Breast epithelium (tissue), 4 donors: ENCODE data around the gene PDZRN3. TPM values are rescaled to one million over a fixed set of nuclear protein-coding genes. Genes with fewer than 3 reads are reported as not detected.

Experiments
- DNase-seq, 2 donors: peaks; one replicate each; pipeline ENCODE4 v3.0.0-alpha.2; 2019; ENCODE audit warnings: low spot score in 2 of 2
- H3K27ac ChIP-seq, 2 donors: fragments of 200-600 bp; sonication (generic) in 1 of 2; one replicate each; pipeline ENCODE4 v1.5.1; 2016 to 2019; ENCODE audit warnings: mild to moderate bottlenecking in 1 of 2
- H3K27me3 ChIP-seq, 2 donors: fragments of 200-600 bp; sonication (generic) in 1 of 2; one replicate each; pipeline versions ENCODE4 v1.5.1 to v1.6.0; 2017 to 2019; ENCODE audit warnings: control low read depth in 1 of 2, mild to moderate bottlenecking in 1 of 2
- H3K36me3 ChIP-seq: fragments of 200-600 bp; one replicate; pipeline ENCODE4 v1.5.1; 2019
- H3K4me1 ChIP-seq, 2 donors: fragments of 200-600 bp; sonication (generic); one replicate each; pipeline ENCODE4 v1.5.1; 2016 to 2019; ENCODE audit warnings: control low read depth in 1 of 2
- H3K4me3 ChIP-seq, 3 donors: fragments of 200-600 bp; sonication (generic); 1 replicate in 2 of 3; 2 replicates in 1 of 3; pipeline ENCODE4 v1.5.1; 2016 to 2019; ENCODE audit warnings: mild to moderate bottlenecking in 3 of 3, moderate library complexity in 2 of 3
- H3K9me3 ChIP-seq, 2 donors: fragments of 200-600 bp; sonication (generic) in 1 of 2; one replicate each; pipeline ENCODE4 v1.5.1; 2016 to 2019; ENCODE audit warnings: control low read depth in 1 of 2
- POLR2A ChIP-seq: fragments of 450-650 bp; IDR thresholded peaks from one replicate; pipeline ENCODE4 v1.6.1; 2016; ENCODE audit warnings: antibody characterized with exemption, mild to moderate bottlenecking, moderate library complexity
- POLR2AphosphoS5 ChIP-seq, 3 donors: sonication (generic); formaldehyde crosslinking; IDR thresholded peaks; one replicate each; pipeline ENCODE4 v1.6.1; 2017; ENCODE audit warnings: antibody characterized with exemption in 3 of 3
- intact Hi-C: fragments of 100-400 bp; cut with DNase I; formaldehyde crosslinking; loops from one replicate; pipeline ENCODE4 v1.15.1; 2023; ENCODE audit warnings: low total_unique reads
- total RNA-seq, 3 donors: library from RNA; depleted of rRNA; stranded (reverse); fragments of >200 nt; gene quantifications; one replicate each; pipeline ENCODE4 v1.1.0, GENCODE V29; 2016
- TF ChIP-seq, protein P1 (sequence below), 3 donors: fragments of 450-650 bp; IDR thresholded peaks; one replicate each; pipeline ENCODE4 v1.5.1; 2016 to 2017; ENCODE audit warnings: antibody characterized with exemption in 3 of 3, mild to moderate bottlenecking in 3 of 3, moderate library complexity in 3 of 3

Gene PDZRN3
- total RNA-seq, 3 donors from 2014 or later: 36.0 to 79.6 (median 37.6) TPM

DNA sequence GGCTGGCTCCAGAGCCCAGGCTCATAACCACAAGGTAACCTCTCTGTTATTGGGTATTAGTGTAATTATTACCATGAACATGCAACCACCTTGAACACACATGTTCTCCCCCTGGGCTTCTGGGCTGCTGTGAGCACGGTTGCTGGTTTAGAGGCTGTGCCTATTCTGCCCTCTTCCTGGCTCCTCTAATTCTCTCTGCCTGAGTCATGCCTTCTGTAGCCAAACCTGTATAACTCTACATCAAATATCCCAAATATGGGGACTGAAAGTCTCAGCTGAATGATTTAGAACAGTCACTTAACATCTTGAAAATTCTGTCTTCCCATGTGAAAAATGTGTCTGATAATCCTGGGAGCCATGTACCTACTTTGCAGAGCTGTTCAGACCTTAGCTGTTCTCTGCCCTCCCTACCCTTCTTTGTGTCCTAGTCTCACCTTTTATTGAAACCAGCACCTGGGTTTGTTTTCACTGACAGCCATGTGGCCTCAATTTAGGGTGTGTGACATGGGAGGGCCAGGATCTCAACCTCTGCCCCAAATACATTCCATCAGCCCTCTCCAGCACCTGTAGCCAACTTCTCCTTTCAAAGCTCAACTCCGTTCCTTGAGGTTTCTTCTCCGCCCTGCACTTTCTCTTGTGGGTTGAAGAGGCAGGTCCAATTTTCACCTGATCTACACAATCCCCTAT is 60.7 kb downstream of the PDZRN3 start:
- Histone ChIP-seq H3K4me3 (no peak overlapping the region), H3K27me3 (no peaks in the 10 kb centered on the region), H3K9me3 (no peaks in the 10 kb centered on the region), H3K27ac (peak overlapping the region in 1 of 2 donors; percentile 5), H3K36me3 (no peaks in the 10 kb centered on the region), H3K4me1 (no peaks in the 10 kb centered on the region)
- TF ChIP-seq, protein P1, sequence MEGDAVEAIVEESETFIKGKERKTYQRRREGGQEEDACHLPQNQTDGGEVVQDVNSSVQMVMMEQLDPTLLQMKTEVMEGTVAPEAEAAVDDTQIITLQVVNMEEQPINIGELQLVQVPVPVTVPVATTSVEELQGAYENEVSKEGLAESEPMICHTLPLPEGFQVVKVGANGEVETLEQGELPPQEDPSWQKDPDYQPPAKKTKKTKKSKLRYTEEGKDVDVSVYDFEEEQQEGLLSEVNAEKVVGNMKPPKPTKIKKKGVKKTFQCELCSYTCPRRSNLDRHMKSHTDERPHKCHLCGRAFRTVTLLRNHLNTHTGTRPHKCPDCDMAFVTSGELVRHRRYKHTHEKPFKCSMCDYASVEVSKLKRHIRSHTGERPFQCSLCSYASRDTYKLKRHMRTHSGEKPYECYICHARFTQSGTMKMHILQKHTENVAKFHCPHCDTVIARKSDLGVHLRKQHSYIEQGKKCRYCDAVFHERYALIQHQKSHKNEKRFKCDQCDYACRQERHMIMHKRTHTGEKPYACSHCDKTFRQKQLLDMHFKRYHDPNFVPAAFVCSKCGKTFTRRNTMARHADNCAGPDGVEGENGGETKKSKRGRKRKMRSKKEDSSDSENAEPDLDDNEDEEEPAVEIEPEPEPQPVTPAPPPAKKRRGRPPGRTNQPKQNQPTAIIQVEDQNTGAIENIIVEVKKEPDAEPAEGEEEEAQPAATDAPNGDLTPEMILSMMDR (IDR thresholded peaks at IDR 0.05): no peak
- TF ChIP-seq POLR2A: no peak
- TF ChIP-seq POLR2AphosphoS5 (IDR thresholded peaks at IDR 0.05): no peak
- no peak for DNase-seq
- intact Hi-C loops: loop anchor here (5.0 kb wide), 1 partner anchor 178 kb away; no protein-coding TSS in a partner anchor

DNA sequence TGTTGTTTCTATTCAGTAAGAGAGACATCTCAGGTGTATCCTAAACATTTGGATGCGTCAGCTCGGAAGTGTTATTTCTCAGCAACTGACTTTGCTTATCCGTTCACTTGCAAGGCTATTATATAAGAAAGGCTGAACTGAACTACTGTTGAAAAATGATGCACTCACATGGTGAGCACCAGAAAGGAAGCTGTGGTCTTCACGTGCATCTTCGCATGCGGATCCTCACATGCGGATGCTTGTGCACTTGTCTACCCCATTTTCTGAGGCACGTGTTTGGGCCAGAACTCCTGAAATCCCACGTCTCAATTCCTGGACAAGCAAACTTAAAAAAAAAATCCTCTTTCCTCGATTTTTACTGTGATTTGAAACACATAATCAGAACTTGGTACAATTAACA is 63.2 kb downstream of the PDZRN3 start:
- Histone ChIP-seq H3K27me3 (no peaks in the 10 kb centered on the region), H3K9me3 (no peaks in the 10 kb centered on the region), H3K36me3 (no peaks in the 10 kb centered on the region), H3K27ac (peak overlapping the region in 1 of 2 donors; percentile 21), H3K4me3 (no peak overlapping the region), H3K4me1 (no peaks in the 10 kb centered on the region)
- no peak for DNase-seq
- TF ChIP-seq, protein P1 (IDR thresholded peaks at IDR 0.05): no peak
- TF ChIP-seq POLR2AphosphoS5 (IDR thresholded peaks at IDR 0.05) (no peak), POLR2A (no peak)
- intact Hi-C loops: loop anchor here (5.0 kb wide), 1 partner anchor 181 kb away; no protein-coding TSS in a partner anchor

DNA sequence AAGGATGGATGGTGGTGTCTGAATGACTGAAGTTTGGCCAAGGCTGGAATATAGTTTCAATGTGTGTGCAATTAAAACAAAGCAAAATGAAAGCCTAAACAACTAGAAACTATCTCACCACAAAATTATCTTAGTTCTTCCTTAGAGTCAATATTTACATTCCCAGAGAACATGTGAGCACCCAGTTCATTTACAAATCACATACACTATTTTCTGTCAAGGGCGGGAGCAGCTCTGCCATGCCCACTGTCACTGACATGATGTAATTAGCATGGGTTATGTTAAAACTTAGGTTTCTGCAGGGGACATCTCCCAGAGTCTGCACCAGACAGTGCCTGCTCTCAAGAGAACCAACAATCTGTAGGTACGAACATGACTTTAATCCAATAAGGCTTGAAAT is 65.0 kb downstream of the PDZRN3 start:
- H3K9me3 ChIP-seq: no peaks in the 10 kb centered on the region
- intact Hi-C loops: loop anchor here (5.0 kb wide), 1 partner anchor 183 kb away; no protein-coding TSS in a partner anchor
- H3K27ac ChIP-seq: no peak overlapping the region
- DNase-seq: no peak
- H3K4me1 ChIP-seq: peaks cover 0 to 5% of the 10 kb centered on the region in 2 donors
- no peaks in the 10 kb centered on the region for H3K36me3 ChIP-seq
- H3K4me3 ChIP-seq: no peak overlapping the region
- no peaks in the 10 kb centered on the region for H3K27me3 ChIP-seq
- no peak for TF ChIP-seq POLR2AphosphoS5 (IDR thresholded peaks at IDR 0.05)
- TF ChIP-seq, protein P1 (IDR thresholded peaks at IDR 0.05): no peak
- TF ChIP-seq POLR2A: no peak

DNA sequence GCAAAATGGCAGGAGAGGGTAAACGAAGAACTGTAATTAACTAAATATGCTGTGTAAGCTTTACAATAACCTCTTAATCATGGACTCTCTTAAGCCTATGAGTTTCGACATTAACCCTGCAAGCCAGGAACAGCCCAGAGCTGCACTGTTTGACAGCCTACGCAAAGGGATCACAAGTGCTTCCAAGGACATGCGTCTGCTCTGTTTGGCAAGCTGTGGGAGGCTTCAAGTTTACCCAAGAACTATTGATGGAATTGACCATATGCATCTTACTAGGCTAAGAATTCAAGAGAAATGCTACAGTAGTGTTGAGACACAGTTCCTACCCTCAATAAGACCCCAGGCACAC is 66.0 kb downstream of the PDZRN3 start:
- intact Hi-C loops: no loop called here
- TF ChIP-seq POLR2A (no peak), POLR2AphosphoS5 (IDR thresholded peaks at IDR 0.05) (no peak)
- TF ChIP-seq, protein P1 (IDR thresholded peaks at IDR 0.05): no peak
- H3K36me3 ChIP-seq: no peaks in the 10 kb centered on the region
- no peaks in the 10 kb centered on the region for H3K9me3 ChIP-seq
- no peak overlapping the region for H3K4me3 ChIP-seq
- H3K27ac ChIP-seq: peak overlapping the region; percentile 19 to 74
- no peaks in the 10 kb centered on the region for H3K27me3 ChIP-seq
- DNase-seq: no peak
- H3K4me1 ChIP-seq: peaks cover 0 to 5% of the 10 kb centered on the region in 2 donors

DNA sequence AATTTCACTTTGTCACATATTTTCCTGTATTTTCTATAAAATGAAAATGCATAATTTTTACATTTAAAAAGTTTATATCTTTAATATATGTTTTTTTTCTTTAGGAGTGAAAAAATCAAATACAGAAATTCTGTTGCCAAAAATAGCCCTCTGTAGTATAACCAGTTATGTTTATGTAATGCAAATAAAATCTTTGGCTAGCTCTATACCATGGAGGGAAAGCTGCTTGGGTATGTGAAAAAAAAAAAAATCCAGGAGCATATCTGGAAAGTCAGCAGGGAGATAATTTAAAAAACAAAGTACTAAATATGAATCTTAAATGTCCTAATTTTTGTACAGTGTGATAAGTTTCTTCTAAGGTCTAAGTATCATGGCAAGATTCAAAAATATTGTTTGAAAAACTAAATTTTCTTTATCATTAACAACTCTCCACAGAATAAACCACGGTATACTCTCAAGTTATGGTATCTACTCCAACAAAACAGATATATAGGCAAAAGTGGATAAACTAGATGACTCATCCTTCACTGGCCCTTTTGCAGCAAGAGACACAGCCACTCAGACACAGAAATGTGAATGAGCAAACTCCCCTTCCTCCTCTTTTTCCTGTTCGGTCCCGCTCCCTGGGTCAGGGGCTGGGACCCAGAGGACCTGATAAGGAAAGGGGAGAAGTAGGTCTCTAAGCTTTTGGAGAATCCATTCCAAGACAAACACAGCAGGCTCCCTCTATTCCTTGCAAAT is 66.6 kb downstream of the PDZRN3 start:
- Histone ChIP-seq H3K27me3 (no peaks in the 10 kb centered on the region), H3K4me3 (no peak overlapping the region), H3K36me3 (no peaks in the 10 kb centered on the region), H3K9me3 (no peaks in the 10 kb centered on the region), H3K27ac (peak overlapping the region in 1 of 2 donors; percentile 74), H3K4me1 (peaks cover 0 to 5% of the 10 kb centered on the region in 2 donors)
- no peak for DNase-seq
- intact Hi-C loops: no loop called here
- TF ChIP-seq, protein P1 (IDR thresholded peaks at IDR 0.05): no peak
- TF ChIP-seq POLR2A (no peak), POLR2AphosphoS5 (IDR thresholded peaks at IDR 0.05) (no peak)
